ENCODE data around the gene ZNF512B.
"Not testable (repeated sequence)": the region's sequence is repeated elsewhere in the genome, so short reads cannot be mapped to it uniquely, and the experiment has no call there.

Gene ZNF512B

GRCh38 chr20:63932606-63933160 lies 37.0 kb downstream of the ZNF512B start:
- TF ChIP-seq ZFP30 (CRISPR knock-in tag; IDR thresholded peaks at IDR 0.05): no peak
- TF ChIP-seq ZNF8 (CRISPR knock-in tag; IDR thresholded peaks at IDR 0.05): no peak
- no peak for TF ChIP-seq PPARA (CRISPR knock-in tag; IDR thresholded peaks at IDR 0.05; ENCODE audit: borderline replicate concordance)
- TF ChIP-seq ISL1 (CRISPR knock-in tag; IDR thresholded peaks at IDR 0.05): no peak
- TF ChIP-seq ESRRG (CRISPR knock-in tag; IDR thresholded peaks at IDR 0.05): no peak
- TF ChIP-seq PATZ1 (CRISPR knock-in tag; IDR thresholded peaks at IDR 0.05; ENCODE audit: borderline replicate concordance): no peak
- no peak for ATAC-seq

GRCh38 chr20:63931735-63932134 lies 38.0 kb downstream of the ZNF512B start:
- ATAC-seq: no peak
- no peak for TF ChIP-seq GLIS3 (CRISPR knock-in tag; IDR thresholded peaks at IDR 0.05)
- no peak for TF ChIP-seq ARNTL (CRISPR knock-in tag; IDR thresholded peaks at IDR 0.05; ENCODE audit: borderline replicate concordance, low read depth)

- no peak for TF ChIP-seq CSRNP3 (CRISPR knock-in tag; IDR thresholded peaks at IDR 0.05)
- no peak for TF ChIP-seq ZFP30 (CRISPR knock-in tag; IDR thresholded peaks at IDR 0.05)
- no peak for TF ChIP-seq ZNF565 (CRISPR knock-in tag; conservative IDR thresholded peaks at IDR 0.05; ENCODE audit: low read depth)
- TF ChIP-seq ISL1 (CRISPR knock-in tag; IDR thresholded peaks at IDR 0.05): no peak
- no peak for TF ChIP-seq TSHZ2 (CRISPR knock-in tag; IDR thresholded peaks at IDR 0.05)
- no peak for TF ChIP-seq ZNF8 (CRISPR knock-in tag; IDR thresholded peaks at IDR 0.05)
- TF ChIP-seq TCF4 (CRISPR knock-in tag; IDR thresholded peaks at IDR 0.05; ENCODE audit: borderline replicate concordance): no peak
- no peak for ATAC-seq
These were observed 38.7 kb downstream of the ZNF512B start for GRCh38 chr20:63930971-63931553.

GRCh38 chr20:63929473-63929883 lies 40.3 kb downstream of the ZNF512B start:
- not testable (repeated sequence) for ATAC-seq

GRCh38 chr20:63929071-63929470 lies 40.7 kb downstream of the ZNF512B start:
- ATAC-seq: no peak
- no peak for TF ChIP-seq ZNF8 (CRISPR knock-in tag; IDR thresholded peaks at IDR 0.05)
- TF ChIP-seq ESRRG (CRISPR knock-in tag; IDR thresholded peaks at IDR 0.05): no peak
- TF ChIP-seq PATZ1 (CRISPR knock-in tag; IDR thresholded peaks at IDR 0.05; ENCODE audit: borderline replicate concordance): no peak
- TF ChIP-seq TOX (CRISPR knock-in tag; IDR thresholded peaks at IDR 0.05; ENCODE audit: borderline replicate concordance): no peak
- TF ChIP-seq CREB5 (CRISPR knock-in tag; IDR thresholded peaks at IDR 0.05; ENCODE audit: low read depth): no peak
- TF ChIP-seq ISL1 (CRISPR knock-in tag; IDR thresholded peaks at IDR 0.05): no peak
- TF ChIP-seq ZNF565 (CRISPR knock-in tag; conservative IDR thresholded peaks at IDR 0.05; ENCODE audit: low read depth): no peak
- TF ChIP-seq OSR1 (CRISPR knock-in tag; IDR thresholded peaks at IDR 0.05): no peak
- no peak for TF ChIP-seq PPARA (CRISPR knock-in tag; IDR thresholded peaks at IDR 0.05; ENCODE audit: borderline replicate concordance)
- no peak for TF ChIP-seq ZFP30 (CRISPR knock-in tag; IDR thresholded peaks at IDR 0.05)
- TF ChIP-seq RARB (CRISPR knock-in tag; IDR thresholded peaks at IDR 0.05): no peak
- TF ChIP-seq POU6F1 (CRISPR knock-in tag; IDR thresholded peaks at IDR 0.05; ENCODE audit: borderline replicate concordance, low read depth): no peak
- no peak for TF ChIP-seq CSRNP3 (CRISPR knock-in tag; IDR thresholded peaks at IDR 0.05)
- no peak for TF ChIP-seq GLIS3 (CRISPR knock-in tag; IDR thresholded peaks at IDR 0.05)
- no peak for TF ChIP-seq CSDC2 (CRISPR knock-in tag; IDR thresholded peaks at IDR 0.05)
- no peak for TF ChIP-seq ARNTL (CRISPR knock-in tag; IDR thresholded peaks at IDR 0.05; ENCODE audit: borderline replicate concordance, low read depth)
- no peak for TF ChIP-seq ZFP3 (CRISPR knock-in tag; IDR thresholded peaks at IDR 0.05)
- TF ChIP-seq ZC3H10 (CRISPR knock-in tag; IDR thresholded peaks at IDR 0.05): no peak

Data from SK-N-SH treated with all-trans-retinoic acid at 6 μM for 48 hours (cell line).